Measurements from ENCODE around the gene SLC25A26. TPM values are rescaled to one million over a fixed set of nuclear protein-coding genes. Genes with fewer than 3 reads are reported as not detected.

The SLC25A26 gene
- total and polyA plus RNA-seq, 2 experiments from 2014 or later: 19.8 to 25.7 TPM

GRCh38 chr3:66380200-66380932, 159.6 kb downstream of the SLC25A26 start:
- Histone ChIP-seq H3K4me3 (no peak overlapping the region), H4K20me1 (ENCODE audit: insufficient read depth, poor library complexity, severe bottlenecking) (no peaks in the 10 kb centered on the region), H3K9me2 (replicated peaks; ENCODE audit: insufficient read depth) (no peaks in the 10 kb centered on the region), H3K27ac (no peak overlapping the region), H3K27me3 (no peaks in the 10 kb centered on the region), H3K79me2 (no peaks in the 10 kb centered on the region), H3K4me1 (ENCODE audit: insufficient read depth) (peaks cover 6% of the 10 kb centered on the region), H3K4me2 (no peak overlapping the region), H3K9me3 (ENCODE audit: low read depth) (no peaks in the 10 kb centered on the region), H3K36me3 (replicated peaks; ENCODE audit: insufficient read depth, low read depth) (no peaks in the 10 kb centered on the region), H2AFZ (no peak overlapping the region)
- TF ChIP-seq EZH2 (IDR thresholded peaks at IDR 0.05; ENCODE audit: borderline replicate concordance) (no peak), EZH2phosphoT487 (IDR thresholded peaks at IDR 0.05; ENCODE audit: low read depth, severe bottlenecking, unreplicated experiment) (no peak), CTCF (IDR thresholded peaks at IDR 0.05; ENCODE audit: poor library complexity) (no peak)
- DNase-seq (ENCODE audit: low spot score): no peak
- 97% methylated on average over 26 of the region's 26 CpGs for WGBS (ENCODE audit: low lambda C conversion rate, missing lambda C conversion rate)

- Histone ChIP-seq H3K27ac (no peak overlapping the region), H3K27me3 (no peaks in the 10 kb centered on the region), H3K4me2 (no peak overlapping the region), H3K36me3 (replicated peaks; ENCODE audit: insufficient read depth, low read depth) (no peaks in the 10 kb centered on the region), H3K4me1 (ENCODE audit: insufficient read depth) (peaks cover 6% of the 10 kb centered on the region), H3K9me2 (replicated peaks; ENCODE audit: insufficient read depth) (no peaks in the 10 kb centered on the region), H4K20me1 (ENCODE audit: insufficient read depth, poor library complexity, severe bottlenecking) (no peaks in the 10 kb centered on the region), H3K79me2 (no peaks in the 10 kb centered on the region), H3K4me3 (no peak overlapping the region), H2AFZ (no peak overlapping the region), H3K9me3 (ENCODE audit: low read depth) (no peaks in the 10 kb centered on the region)
- no peak for DNase-seq (ENCODE audit: low spot score)
- 89% methylated on average over 7 of the region's 7 CpGs for WGBS (ENCODE audit: low lambda C conversion rate, missing lambda C conversion rate)
- TF ChIP-seq EZH2 (IDR thresholded peaks at IDR 0.05; ENCODE audit: borderline replicate concordance) (no peak), CTCF (IDR thresholded peaks at IDR 0.05; ENCODE audit: poor library complexity) (no peak), EZH2phosphoT487 (IDR thresholded peaks at IDR 0.05; ENCODE audit: low read depth, severe bottlenecking, unreplicated experiment) (no peak)
These were observed 160.8 kb downstream of the SLC25A26 start for GRCh38 chr3:66381626-66382025.

- Histone ChIP-seq H3K4me3 (no peak overlapping the region), H3K4me2 (no peak overlapping the region), H2AFZ (no peak overlapping the region), H3K4me1 (ENCODE audit: insufficient read depth) (peaks cover 3% of the 10 kb centered on the region), H3K27me3 (no peaks in the 10 kb centered on the region), H3K36me3 (replicated peaks; ENCODE audit: insufficient read depth, low read depth) (no peaks in the 10 kb centered on the region), H3K27ac (no peak overlapping the region), H3K9me3 (ENCODE audit: low read depth) (no peaks in the 10 kb centered on the region), H3K9me2 (replicated peaks; ENCODE audit: insufficient read depth) (no peaks in the 10 kb centered on the region), H4K20me1 (ENCODE audit: insufficient read depth, poor library complexity, severe bottlenecking) (no peaks in the 10 kb centered on the region), H3K79me2 (no peaks in the 10 kb centered on the region)
- TF ChIP-seq EZH2phosphoT487 (IDR thresholded peaks at IDR 0.05; ENCODE audit: low read depth, severe bottlenecking, unreplicated experiment) (no peak), EZH2 (IDR thresholded peaks at IDR 0.05; ENCODE audit: borderline replicate concordance) (no peak), CTCF (IDR thresholded peaks at IDR 0.05; ENCODE audit: poor library complexity) (no peak)
- no peak for DNase-seq (ENCODE audit: low spot score)
- WGBS (ENCODE audit: low lambda C conversion rate, missing lambda C conversion rate): 96% methylated on average over 10 of the region's 10 CpGs
These were observed 161.3 kb downstream of the SLC25A26 start for GRCh38 chr3:66382142-66382541.

Data from hepatocyte (in vitro differentiated cells).